Astrocyte (in vitro differentiated cells and primary cell): Measurements from ENCODE around the gene ATP10D. TPM values are rescaled to one million over a fixed set of nuclear protein-coding genes. Genes with fewer than 3 reads are reported as not detected.
"Not testable (repeated sequence)": the region's sequence is repeated elsewhere in the genome, so short reads cannot be mapped to it uniquely, and the experiment has no call there.

ENCODE experiments used
- DNase-seq: peaks from one replicate; pipeline ENCODE4 v3.0.0-alpha.2; 2010; ENCODE audit warnings: low read depth
- FAIRE-seq: peaks from 2 replicates; lab custom pipeline; 2011; peaks lifted over from hg19 to GRCh38; lab: Jason Lieb, UNC
- H2AFZ ChIP-seq: 2 replicates; pipeline ENCODE4 v1.6.0; 2012; ENCODE audit warnings: low read depth, low read length, inconsistent platforms
- H3K27ac ChIP-seq: 2 replicates; pipeline ENCODE4 v1.5.1; 2011; ENCODE audit warnings: low read depth, low read length, inconsistent platforms
- H3K27me3 ChIP-seq: 2 replicates; pipeline ENCODE4 v1.6.0; 2011; ENCODE audit warnings: low read length, inconsistent platforms; ENCODE audit not compliant: insufficient read depth
- H3K36me3 ChIP-seq: 2 replicates; pipeline ENCODE4 v1.5.1; 2011; ENCODE audit warnings: low read length, inconsistent platforms; ENCODE audit not compliant: insufficient read depth
- H3K4me1 ChIP-seq: 2 replicates; pipeline ENCODE4 v1.5.1; 2011; ENCODE audit warnings: low read length, inconsistent platforms; ENCODE audit not compliant: insufficient read depth
- H3K4me2 ChIP-seq: 2 replicates; pipeline ENCODE4 v1.6.0; 2012; ENCODE audit warnings: low read length, inconsistent platforms
- H3K4me3 ChIP-seq: 2 replicates; pipeline ENCODE4 v1.5.1; 2011; ENCODE audit warnings: low read depth, mild to moderate bottlenecking, low read length, inconsistent platforms; ENCODE audit not compliant: insufficient read depth
- H3K79me2 ChIP-seq: 2 replicates; pipeline ENCODE4 v1.6.0; 2012; ENCODE audit warnings: mild to moderate bottlenecking, low read length, inconsistent platforms; ENCODE audit not compliant: insufficient read depth
- H3K9ac ChIP-seq: 2 replicates; pipeline ENCODE4 v1.6.0; 2012; ENCODE audit warnings: mild to moderate bottlenecking, low read length, inconsistent platforms
- H3K9me3 ChIP-seq: 2 replicates; pipeline ENCODE4 v1.5.1; 2012; ENCODE audit warnings: low read depth, mild to moderate bottlenecking, low read length, inconsistent platforms; ENCODE audit not compliant: insufficient read depth
- H4K20me1 ChIP-seq: 2 replicates; pipeline ENCODE4 v1.6.0; 2012; ENCODE audit warnings: low read length, inconsistent platforms; ENCODE audit not compliant: insufficient read depth
- H3K27ac Mint-ChIP-seq: one replicate; pipeline ENCODE4 v1.8.0; 2021; ENCODE audit warnings: mild to moderate bottlenecking, mixed read lengths; ENCODE audit not compliant: unreplicated experiment
- H3K27me3 Mint-ChIP-seq: one replicate; pipeline ENCODE4 v1.8.0; 2021; ENCODE audit warnings: low read depth, mixed read lengths; ENCODE audit not compliant: unreplicated experiment
- H3K36me3 Mint-ChIP-seq: one replicate; pipeline ENCODE4 v1.8.0; 2021; ENCODE audit warnings: low read depth, mixed read lengths; ENCODE audit not compliant: unreplicated experiment
- H3K4me1 Mint-ChIP-seq: one replicate; pipeline ENCODE4 v1.8.0; 2021; ENCODE audit warnings: low read depth, mixed read lengths; ENCODE audit not compliant: unreplicated experiment
- H3K4me3 Mint-ChIP-seq: one replicate; pipeline ENCODE4 v1.8.0; 2021; ENCODE audit warnings: mild to moderate bottlenecking, moderate library complexity, mixed read lengths; ENCODE audit not compliant: unreplicated experiment
- H3K9me3 Mint-ChIP-seq: one replicate; pipeline ENCODE4 v1.8.0; 2021; ENCODE audit warnings: mild to moderate bottlenecking, mixed read lengths; ENCODE audit not compliant: unreplicated experiment
- CTCF ChIP-seq: IDR thresholded peaks from 2 replicates; pipeline ENCODE4 v1.5.1; 2011; ENCODE audit warnings: low read depth, mild to moderate bottlenecking, inconsistent platforms, low read length, moderate library complexity; ENCODE audit not compliant: insufficient read depth
- EZH2 ChIP-seq: IDR thresholded peaks from 2 replicates; pipeline ENCODE4 v1.6.1; 2012; ENCODE audit warnings: mild to moderate bottlenecking, low read length, inconsistent platforms; ENCODE audit not compliant: insufficient read depth
- total RNA-seq: library from RNA; stranded (reverse); gene quantifications from 2 replicates; pipeline ENCODE4 v1.2.1, GENCODE V29; 2021

Gene ATP10D
- total RNA-seq, 1 donor from 2014 or later = 75.8 TPM

- DNase-seq = no peak
- peaks cover 26% of the 10 kb centered on the region for H3K36me3 Mint-ChIP-seq
These were observed 68.5 kb downstream of the ATP10D start for GRCh38 chr4:47553329-47554125.

GRCh38 chr4:47555920-47556319 is 70.8 kb downstream of the ATP10D start:
- H3K4me3 ChIP-seq, H3K9me3 Mint-ChIP-seq, H3K4me2 ChIP-seq, H4K20me1 ChIP-seq, H3K9me3 ChIP-seq, H3K27ac ChIP-seq, H3K27me3 Mint-ChIP-seq, H3K79me2 ChIP-seq, H3K4me1 Mint-ChIP-seq, H3K27me3 ChIP-seq, H3K27ac Mint-ChIP-seq, H3K9ac ChIP-seq, H2AFZ ChIP-seq, H3K4me3 Mint-ChIP-seq, FAIRE-seq, DNase-seq: not testable (repeated sequence)
- Histone ChIP-seq H3K4me1 (peaks cover 13% of the 10 kb centered on the region), H3K36me3 (peaks cover 32% of the 10 kb centered on the region)
- peaks cover 20% of the 10 kb centered on the region for H3K36me3 Mint-ChIP-seq

More at GRCh38 chr4:47553329-47554125, 68.5 kb downstream of the ATP10D start:
- Histone ChIP-seq H2AFZ (no peak overlapping the region), H3K4me3 (no peak overlapping the region), H4K20me1 (no peaks in the 10 kb centered on the region), H3K4me1 (peaks cover 15% of the 10 kb centered on the region), H3K27me3 (no peaks in the 10 kb centered on the region), H3K4me2 (no peak overlapping the region), H3K9me3 (no peaks in the 10 kb centered on the region), H3K27ac (no peak overlapping the region), H3K36me3 (peaks cover 44% of the 10 kb centered on the region), H3K9ac (no peak overlapping the region), H3K79me2 (no peaks in the 10 kb centered on the region)
- FAIRE-seq = no peak
- Mint-ChIP-seq H3K27ac (peak overlapping the region; percentile 73), H3K27me3 (no peaks in the 10 kb centered on the region), H3K4me1 (peaks cover 7% of the 10 kb centered on the region), H3K4me3 (no peak overlapping the region), H3K9me3 (no peaks in the 10 kb centered on the region)
- TF ChIP-seq EZH2 (no peak), CTCF (no peak)

GRCh38 chr4:47557255-47557654 is 72.2 kb downstream of the ATP10D start:
- no peak overlapping the region for H3K27ac ChIP-seq
- no peaks in the 10 kb centered on the region for H3K79me2 ChIP-seq
- Mint-ChIP-seq H3K4me3 (no peak overlapping the region), H3K36me3 (peaks cover 12% of the 10 kb centered on the region), H3K27ac (no peak overlapping the region), H3K9me3 (no peaks in the 10 kb centered on the region), H3K4me1 (peaks cover 4% of the 10 kb centered on the region), H3K27me3 (no peaks in the 10 kb centered on the region)
- peaks cover 2% of the 10 kb centered on the region for H3K4me1 ChIP-seq
- no peak overlapping the region for H3K4me2 ChIP-seq
- FAIRE-seq (no peak), DNase-seq (no peak)
- no peaks in the 10 kb centered on the region for H3K9me3 ChIP-seq
- no peaks in the 10 kb centered on the region for H3K27me3 ChIP-seq
- H3K36me3 ChIP-seq = peaks cover 43% of the 10 kb centered on the region
- no peak overlapping the region for H3K4me3 ChIP-seq
- H4K20me1 ChIP-seq = no peaks in the 10 kb centered on the region
- no peak overlapping the region for H3K9ac ChIP-seq
- no peak for TF ChIP-seq CTCF
- TF ChIP-seq EZH2 = no peak
- no peak overlapping the region for H2AFZ ChIP-seq
